GM19455 (cell line): ENCODE data around the gene SCN3B.

Source experiments
- ATAC-seq: cut with Tn5 transposase; IDR thresholded peaks from one replicate; pipeline ENCODE4 v1.9.1; 2021; ENCODE audit not compliant: unreplicated experiment

The SCN3B gene

GRCh38 chr11:123601136-123601535, 53.3 kb downstream of the SCN3B start:
- ATAC-seq, result no peak

GRCh38 chr11:123597859-123598258, 56.6 kb downstream of the SCN3B start:
- no peak for ATAC-seq

- ATAC-seq, result no peak
Observed at GRCh38 chr11:123594921-123595320, 59.5 kb downstream of the SCN3B start.

GRCh38 chr11:123594188-123594901, 60.1 kb downstream of the SCN3B start:
- no peak for ATAC-seq

GRCh38 chr11:123593570-123593969, 60.9 kb downstream of the SCN3B start:
- no peak for ATAC-seq

- no peak for ATAC-seq
Observed at GRCh38 chr11:123590296-123590912, 64.0 kb downstream of the SCN3B start.

- no peak for ATAC-seq
Observed at GRCh38 chr11:123588864-123589262, 65.6 kb downstream of the SCN3B start.

- no peak for ATAC-seq
Observed at GRCh38 chr11:123588117-123588863, 66.1 kb downstream of the SCN3B start.

- ATAC-seq, result no peak
Observed at GRCh38 chr11:123587559-123587958, 66.9 kb downstream of the SCN3B start.

- no peak for ATAC-seq
Observed at GRCh38 chr11:123587044-123587443, 67.4 kb downstream of the SCN3B start.

GRCh38 chr11:123586568-123586967, 67.9 kb downstream of the SCN3B start:
- ATAC-seq, result no peak

- ATAC-seq, result no peak
Observed at GRCh38 chr11:123585706-123586105, 68.7 kb downstream of the SCN3B start.

GRCh38 chr11:123585206-123585605, 69.2 kb downstream of the SCN3B start:
- no peak for ATAC-seq

GRCh38 chr11:123584737-123585136, 69.7 kb downstream of the SCN3B start:
- no peak for ATAC-seq

- ATAC-seq, result no peak
Observed at GRCh38 chr11:123584186-123584585, 70.2 kb downstream of the SCN3B start.

GRCh38 chr11:123582992-123583504, 71.4 kb downstream of the SCN3B start:
- ATAC-seq, result no peak

- no peak for ATAC-seq
Observed at GRCh38 chr11:123581651-123582399, 72.6 kb downstream of the SCN3B start.

GRCh38 chr11:123580557-123581275, 73.7 kb downstream of the SCN3B start:
- peak; percentile 87 for ATAC-seq

- no peak for ATAC-seq
Observed at GRCh38 chr11:123580137-123580536, 74.3 kb downstream of the SCN3B start.

- ATAC-seq, result no peak
Observed at GRCh38 chr11:123579482-123579812, 75.0 kb downstream of the SCN3B start.
